CD14-positive monocyte (primary cell): ENCODE results near the gene PDLIM7. TPM values are rescaled to one million over a fixed set of nuclear protein-coding genes. Genes with fewer than 3 reads are reported as not detected.

Source experiments
- DNase-seq, 3 donors: peaks; one replicate each; pipeline ENCODE4 v3.0.0-alpha.2; 2011 to 2022
- H2AFZ ChIP-seq: 2 replicates; pipeline ENCODE4 v1.6.0; 2012; ENCODE audit warnings: mild to moderate bottlenecking, low read depth, low read length, inconsistent platforms; ENCODE audit not compliant: insufficient read depth, poor library complexity, severe bottlenecking
- H3K27ac ChIP-seq, 2 donors: 1 replicate in 1 of 2; 2 replicates in 1 of 2; pipeline ENCODE4 v1.5.1; 2012 to 2013; ENCODE audit warnings: low read length in 2 of 2, control low read depth in 1 of 2, inconsistent platforms in 1 of 2, low read depth in 1 of 2, mild to moderate bottlenecking in 1 of 2
- H3K27me3 ChIP-seq, 2 donors: one replicate each; pipeline versions ENCODE4 v1.6.0 to v1.6.1; 2011 to 2013; ENCODE audit warnings: low read length in 2 of 2; ENCODE audit not compliant: control insufficient read depth in 2 of 2, insufficient read depth in 2 of 2
- H3K36me3 ChIP-seq, 2 donors: replicated peaks in 1 of 2; 1 replicate in 1 of 2; 2 replicates in 1 of 2; pipeline versions ENCODE4 v1.5.1 to v1.6.1; 2012 to 2013; ENCODE audit warnings: low read length in 2 of 2, control low read depth in 1 of 2, inconsistent platforms in 1 of 2, mild to moderate bottlenecking in 1 of 2; ENCODE audit not compliant: insufficient read depth in 2 of 2, control insufficient read depth in 1 of 2
- H3K4me1 ChIP-seq, 2 donors: 1 replicate in 1 of 2; 2 replicates in 1 of 2; pipeline versions ENCODE4 v1.5.1 to v1.6.1; 2012 to 2013; ENCODE audit warnings: low read length in 2 of 2, control low read depth in 1 of 2, inconsistent platforms in 1 of 2, mild to moderate bottlenecking in 1 of 2, moderate library complexity in 1 of 2; ENCODE audit not compliant: insufficient read depth in 2 of 2, control insufficient read depth in 1 of 2
- H3K4me2 ChIP-seq: replicated peaks from 2 replicates; pipeline ENCODE3; 2012; ENCODE audit warnings: low read length, moderate library complexity, mild to moderate bottlenecking; ENCODE audit not compliant: poor library complexity, severe bottlenecking; ENCODE audit errors: extremely low read depth
- H3K4me3 ChIP-seq, 3 experiments: fragments of 200-600 bp in 1 of 3; sonication (generic) in 1 of 3; replicated peaks in 1 of 3; 1 replicate in 2 of 3; 2 replicates in 1 of 3; pipeline ENCODE4 v1.5.1; 2011 to 2013; ENCODE audit warnings: low read length in 3 of 3, mild to moderate bottlenecking in 3 of 3, control low read depth in 2 of 3, low read depth in 2 of 3, inconsistent platforms in 1 of 3, moderate library complexity in 1 of 3
- H3K79me2 ChIP-seq: 2 replicates; pipeline ENCODE4 v1.6.0; 2012; ENCODE audit warnings: mild to moderate bottlenecking, control low read depth, inconsistent platforms, low read length, moderate library complexity; ENCODE audit not compliant: insufficient read depth
- H3K9ac ChIP-seq: 2 replicates; pipeline ENCODE4 v1.6.0; 2017; ENCODE audit warnings: low read length, mild to moderate bottlenecking; ENCODE audit not compliant: insufficient read depth, poor library complexity, severe bottlenecking
- H3K9me3 ChIP-seq, 2 donors: replicated peaks in 1 of 2; 1 replicate in 1 of 2; 2 replicates in 1 of 2; pipeline versions ENCODE4 v1.5.1 to v1.6.1; 2012 to 2013; ENCODE audit warnings: low read length in 2 of 2, control low read depth in 1 of 2; ENCODE audit not compliant: control insufficient read depth in 1 of 2, insufficient read depth in 1 of 2
- H4K20me1 ChIP-seq: 2 replicates; pipeline ENCODE4 v1.6.0; 2012; ENCODE audit warnings: mild to moderate bottlenecking, low read length, control low read depth, moderate library complexity; ENCODE audit not compliant: insufficient read depth
- H3K27ac Mint-ChIP-seq, 7 donors: one replicate each; pipeline ENCODE4 v1.8.0; 2020; ENCODE audit warnings: mild to moderate bottlenecking in 7 of 7, mixed read lengths in 7 of 7, moderate library complexity in 6 of 7, inconsistent platforms in 2 of 7
- H3K27me3 Mint-ChIP-seq, 3 donors: one replicate each; pipeline ENCODE4 v1.8.0; 2021 to 2022; ENCODE audit warnings: low read depth in 3 of 3, mild to moderate bottlenecking in 3 of 3, mixed read lengths in 3 of 3, moderate library complexity in 3 of 3, inconsistent platforms in 1 of 3
- H3K36me3 Mint-ChIP-seq, 2 donors: one replicate each; pipeline ENCODE4 v1.8.0; 2020; ENCODE audit warnings: mixed read lengths in 2 of 2, inconsistent platforms in 1 of 2, mild to moderate bottlenecking in 1 of 2
- H3K4me1 Mint-ChIP-seq: one replicate; pipeline ENCODE4 v1.8.0; 2020; ENCODE audit warnings: mild to moderate bottlenecking, mixed read lengths
- H3K4me3 Mint-ChIP-seq, 2 donors: one replicate each; pipeline ENCODE4 v1.8.0; 2020; ENCODE audit warnings: mild to moderate bottlenecking in 2 of 2, mixed read lengths in 2 of 2, moderate library complexity in 1 of 2
- H3K9me3 Mint-ChIP-seq, 7 donors: one replicate each; pipeline ENCODE4 v1.8.0; 2020 to 2022; ENCODE audit warnings: mixed read lengths in 7 of 7, mild to moderate bottlenecking in 6 of 7, moderate library complexity in 6 of 7, inconsistent platforms in 2 of 7
- CTCF ChIP-seq: fragments of 200-600 bp; IDR thresholded peaks from one replicate; pipeline ENCODE4 v1.8.0; 2022; ENCODE audit warnings: antibody characterized with exemption, mild to moderate bottlenecking
- WGBS: methylation state at CpG from one replicate; pipeline ENCODE4 v1.1.5; 2013; ENCODE audit warnings: missing lambda C conversion rate; ENCODE audit not compliant: insufficient coverage; 5-methylcytosine and 5-hydroxymethylcytosine counted together
- intact Hi-C, 2 donors: fragments of 100-400 bp; cut with micrococcal nuclease; formaldehyde crosslinking; loops; one replicate each; pipeline versions ENCODE4 v1.15.0 to v1.15.1; 2023
- polyA plus RNA-seq, 3 donors: library from polyadenylated mRNA; depleted of rRNA in 1 of 3; unstranded in 2 of 3; stranded (reverse) in 1 of 3; fragments of 300-500 nt in 2 of 3; fragments of >200 nt in 1 of 3; fragmentation: Illumina TruSeq in 2 of 3; gene quantifications; 1 replicate in 2 of 3; 2 replicates in 1 of 3; pipeline ENCODE4 v1.2.3, GENCODE V29; 2012 to 2021

The PDLIM7 gene
- polyA plus RNA-seq, 3 donors, result 21.6 to 126 (median 27.2) TPM

DNA sequence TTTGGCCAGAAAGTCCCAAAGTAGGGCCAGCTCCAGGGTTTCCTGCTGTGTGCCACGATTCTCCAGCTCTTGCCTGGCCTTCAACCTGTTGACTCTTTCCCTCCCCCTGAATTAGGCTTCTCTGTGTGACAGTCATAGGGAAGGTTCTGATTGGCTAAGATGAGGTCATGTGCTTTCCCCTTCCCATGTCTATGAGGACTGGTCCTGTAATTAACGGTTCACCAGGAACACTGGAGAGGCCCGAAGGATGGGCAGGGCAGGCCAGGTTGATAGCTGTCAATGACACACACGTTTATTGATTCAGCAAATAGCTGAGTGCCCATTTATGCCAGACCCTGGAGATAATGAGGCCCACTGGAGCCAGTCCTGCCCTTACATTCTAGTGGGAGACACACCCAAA is 59.8 kb downstream of the PDLIM7 start:
- H3K27me3 ChIP-seq, result no peaks in the 10 kb centered on the region
- H3K79me2 ChIP-seq, result peaks cover 35% of the 10 kb centered on the region
- Mint-ChIP-seq H3K9me3 (no peaks in the 10 kb centered on the region), H3K4me1 (peaks cover 7% of the 10 kb centered on the region), H3K36me3 (peaks cover 89 to 96% of the 10 kb centered on the region in 2 donors), H3K27ac (peak overlapping the region in 2 of 7 donors; percentile 15 to 37), H3K27me3 (peaks cover 0 to 5% (median 4%) of the 10 kb centered on the region in 3 donors), H3K4me3 (no peak overlapping the region)
- intact Hi-C loops, result no loop called here
- H3K9me3 ChIP-seq, result no peaks in the 10 kb centered on the region
- peaks cover 90 to 100% of the 10 kb centered on the region in 2 donors for H3K36me3 ChIP-seq
- no peak overlapping the region for H3K4me2 ChIP-seq
- 95% methylated on average over 3 of the region's 4 CpGs for WGBS
- H3K4me1 ChIP-seq, result peaks cover 6 to 11% of the 10 kb centered on the region in 2 donors
- H3K27ac ChIP-seq, result no peak overlapping the region
- no peak overlapping the region for H3K9ac ChIP-seq
- H2AFZ ChIP-seq, result no peak overlapping the region
- peaks cover 100% of the 10 kb centered on the region for H4K20me1 ChIP-seq
- no peak overlapping the region for H3K4me3 ChIP-seq
- DNase-seq, result no peak
- no peak for TF ChIP-seq CTCF

- Histone ChIP-seq H4K20me1 (peaks cover 100% of the 10 kb centered on the region), H3K36me3 (peaks cover 85 to 100% of the 10 kb centered on the region in 2 donors), H3K79me2 (peaks cover 52% of the 10 kb centered on the region), H3K9ac (no peak overlapping the region), H2AFZ (no peak overlapping the region), H3K4me3 (no peak overlapping the region), H3K4me1 (peaks cover 22 to 27% of the 10 kb centered on the region in 2 donors), H3K9me3 (no peaks in the 10 kb centered on the region), H3K27ac (no peak overlapping the region), H3K4me2 (no peak overlapping the region), H3K27me3 (no peaks in the 10 kb centered on the region)
- WGBS, result 94% methylated on average over 29 of the region's 37 CpGs
- peaks cover 0 to 1% (median 0%) of the 10 kb centered on the region in 3 donors for H3K27me3 Mint-ChIP-seq
- peaks cover 78 to 98% of the 10 kb centered on the region in 2 donors for H3K36me3 Mint-ChIP-seq
- TF ChIP-seq CTCF, result no peak
- H3K27ac Mint-ChIP-seq, result peak overlapping the region in 1 of 7 donors; percentile 63
- H3K9me3 Mint-ChIP-seq, result no peaks in the 10 kb centered on the region
- H3K4me3 Mint-ChIP-seq, result no peak overlapping the region
- intact Hi-C loops, result no loop called here
- H3K4me1 Mint-ChIP-seq, result peaks cover 20% of the 10 kb centered on the region
- DNase-seq, result no peak
Measured at GRCh38 chr5:177435847-177436536, 61.4 kb downstream of the PDLIM7 start.
